Stimulated activated naive CD4-positive, alpha-beta T cell treated with Interleukin-2 at 50 U/mL for 16 hours (primary cell): Measurements from ENCODE around the gene ELOVL2.
"Not testable (repeated sequence)": the region's sequence is repeated elsewhere in the genome, so short reads cannot be mapped to it uniquely, and the experiment has no call there.

ENCODE experiments used
- DNase-seq: peaks from one replicate; lab custom pipeline; 2025; lab: John Stamatoyannopoulos, UW

Gene ELOVL2

DNA sequence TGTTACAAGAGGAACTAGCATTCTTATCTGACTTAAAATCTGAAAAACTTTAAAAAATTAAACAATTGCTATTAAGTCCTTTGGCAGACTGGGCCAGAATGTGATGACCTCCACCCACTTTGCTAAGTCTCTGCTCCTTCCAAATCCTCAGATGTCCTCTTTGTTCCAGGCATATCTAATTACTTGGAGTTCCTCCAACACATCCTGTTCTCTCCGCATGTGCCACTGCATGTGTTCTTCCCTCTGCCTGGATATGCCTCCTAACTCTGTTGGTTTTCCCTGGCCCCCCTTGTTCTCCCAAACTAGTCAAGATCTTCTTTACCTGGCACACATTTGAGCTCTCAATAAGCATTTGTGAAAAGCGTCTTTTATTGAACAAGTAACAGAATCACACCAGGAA, 23.1 kb downstream of the ELOVL2 start:
- DNase-seq: no peak

DNA sequence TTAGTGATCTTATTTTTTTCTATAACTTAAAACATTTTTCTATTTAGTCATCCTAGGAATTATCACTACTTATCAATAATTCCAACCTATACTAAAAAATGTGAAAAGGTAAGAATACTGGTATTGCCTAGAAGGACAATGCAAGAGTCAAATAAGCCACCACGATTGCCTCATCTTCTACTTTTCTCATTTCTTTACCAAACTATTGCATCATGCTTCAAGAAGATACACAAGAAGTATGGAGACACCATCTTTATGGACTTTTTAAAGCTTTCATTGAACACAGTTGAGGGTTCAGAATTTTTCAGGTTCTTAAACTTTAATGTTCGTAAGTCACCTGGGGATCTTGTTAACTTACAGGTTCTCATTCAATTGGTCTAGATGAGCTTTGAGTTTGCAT, 25.9 kb downstream of the ELOVL2 start:
- no peak for DNase-seq

DNA sequence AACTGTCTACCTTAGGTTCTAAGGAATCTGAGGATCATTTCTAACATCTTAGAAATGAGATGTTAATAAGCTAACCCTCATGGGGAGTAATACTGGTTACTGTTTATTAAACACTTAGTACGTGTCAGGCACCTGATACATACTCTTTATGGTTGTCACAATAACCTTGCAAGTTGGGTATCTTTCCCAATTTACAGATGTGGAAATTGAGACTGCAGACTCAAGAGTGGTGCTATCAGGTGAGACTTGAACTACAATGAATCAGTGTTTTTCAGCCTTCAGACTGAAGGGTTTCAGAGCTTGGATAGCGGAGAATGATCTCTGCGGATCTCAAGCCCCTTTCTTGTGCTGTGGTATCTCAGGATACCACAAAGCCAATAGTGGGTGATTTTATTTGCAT, 27.0 kb downstream of the ELOVL2 start:
- no peak for DNase-seq

DNA sequence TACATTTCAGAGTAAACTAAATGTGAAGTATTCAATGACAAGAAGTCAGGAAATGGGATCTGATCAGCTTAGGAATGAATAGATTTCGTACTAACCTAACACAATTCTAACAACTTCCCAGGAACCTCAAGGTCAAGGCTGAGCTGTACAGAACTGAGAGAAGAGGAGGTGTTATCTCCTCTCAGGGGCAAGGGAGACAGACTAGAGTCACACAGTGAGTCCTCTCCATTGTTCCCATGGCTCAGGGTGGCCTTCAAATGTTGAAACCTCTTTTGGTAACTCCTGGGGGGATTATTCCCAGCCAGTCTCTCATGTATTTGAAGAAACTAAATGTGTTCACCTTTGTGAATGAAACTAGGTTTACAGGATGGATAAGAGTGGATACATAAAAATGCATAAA, 27.7 kb downstream of the ELOVL2 start:
- no peak for DNase-seq

DNA sequence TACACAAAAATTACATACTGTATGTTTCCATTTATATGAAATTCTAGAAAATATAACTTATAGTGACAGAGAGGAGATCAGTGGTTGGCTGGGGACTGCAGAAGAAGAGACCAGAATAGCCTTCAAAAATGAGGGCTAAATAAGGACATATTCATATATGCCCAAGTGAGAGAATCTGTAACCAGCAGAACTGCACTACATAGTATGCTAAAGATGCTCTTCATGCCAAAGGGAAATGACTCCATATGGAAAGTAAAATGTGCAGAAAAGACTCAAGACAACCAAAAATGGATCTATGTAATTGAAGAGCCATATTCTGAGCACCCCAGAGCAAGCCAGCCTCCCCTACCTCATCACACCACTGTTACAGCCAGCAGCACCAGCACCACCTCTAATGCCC, 29.0 kb downstream of the ELOVL2 start:
- no peak for DNase-seq

DNA sequence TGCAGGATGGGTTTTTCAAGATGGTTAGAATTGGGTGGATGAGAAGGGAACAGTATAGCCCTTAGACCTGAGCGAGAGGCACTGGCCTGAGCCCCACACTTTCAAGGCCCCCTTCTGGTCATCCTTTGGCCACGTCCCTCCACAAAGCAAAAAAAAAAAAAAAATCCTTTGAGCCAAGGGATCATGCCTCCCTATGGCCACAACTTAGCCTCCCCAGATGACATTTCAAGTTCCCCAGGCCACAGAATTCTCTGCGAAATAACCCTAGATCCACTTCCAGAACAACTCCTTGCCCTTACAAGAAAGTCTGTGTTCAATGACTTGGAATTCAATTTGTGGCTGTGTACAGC, 30.4 kb downstream of the ELOVL2 start:
- DNase-seq: no peak

DNA sequence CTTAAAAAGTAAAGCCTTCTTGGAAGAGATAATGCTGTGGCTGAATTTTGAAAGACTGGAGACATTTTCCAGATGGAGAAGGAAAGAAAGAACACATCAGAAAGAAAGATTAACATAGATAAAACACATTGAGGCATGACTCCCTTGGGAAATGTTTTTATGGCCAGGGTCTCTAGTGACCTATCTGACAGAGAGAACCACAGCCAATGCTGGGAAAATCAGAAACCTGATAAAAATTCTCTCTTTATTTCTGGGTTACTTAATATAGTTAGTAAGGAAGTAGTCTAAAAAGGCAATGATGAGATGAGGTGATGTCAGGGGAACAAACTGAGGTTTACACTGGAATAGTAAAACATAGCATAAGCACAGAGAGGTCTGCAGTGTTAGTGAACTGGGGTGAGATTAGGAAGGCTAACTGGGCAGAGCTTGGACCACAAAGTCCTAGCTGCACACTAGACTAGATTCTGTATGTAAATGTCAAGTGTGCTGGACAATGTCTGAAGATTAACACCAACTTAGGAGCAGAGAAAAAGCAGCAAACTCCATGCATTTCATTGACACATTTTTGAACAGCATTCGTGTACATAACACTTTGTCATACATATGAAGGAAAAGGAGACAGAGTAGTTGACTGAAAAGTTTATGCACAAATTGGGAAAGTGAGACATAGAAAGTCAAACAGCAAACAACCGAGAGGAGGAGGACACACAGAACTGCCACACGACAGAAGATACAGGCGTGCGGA, 31.0 kb downstream of the ELOVL2 start:
- DNase-seq: no peak

DNA sequence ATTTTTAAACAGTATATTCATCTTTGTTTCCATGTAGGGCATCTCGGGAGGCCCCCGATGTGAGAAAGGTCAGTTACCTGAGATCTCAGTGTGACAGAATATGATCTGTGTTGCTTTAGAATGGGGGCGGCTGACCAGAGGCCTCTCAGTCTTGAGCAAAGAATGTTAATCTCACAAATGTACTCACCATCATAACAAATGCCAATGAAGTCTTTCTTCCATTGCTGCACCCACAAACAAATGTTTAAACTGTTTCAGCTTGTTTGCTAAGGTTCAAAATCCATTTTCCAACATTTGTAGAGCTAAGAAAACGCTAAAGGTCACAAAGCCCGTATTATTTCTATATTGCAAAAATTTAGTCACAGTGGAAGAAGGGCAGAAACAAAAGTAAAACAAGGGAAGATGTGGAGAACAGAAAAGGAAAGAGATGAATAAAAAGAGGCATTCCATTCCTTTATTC, 31.8 kb downstream of the ELOVL2 start:
- DNase-seq: no peak

DNA sequence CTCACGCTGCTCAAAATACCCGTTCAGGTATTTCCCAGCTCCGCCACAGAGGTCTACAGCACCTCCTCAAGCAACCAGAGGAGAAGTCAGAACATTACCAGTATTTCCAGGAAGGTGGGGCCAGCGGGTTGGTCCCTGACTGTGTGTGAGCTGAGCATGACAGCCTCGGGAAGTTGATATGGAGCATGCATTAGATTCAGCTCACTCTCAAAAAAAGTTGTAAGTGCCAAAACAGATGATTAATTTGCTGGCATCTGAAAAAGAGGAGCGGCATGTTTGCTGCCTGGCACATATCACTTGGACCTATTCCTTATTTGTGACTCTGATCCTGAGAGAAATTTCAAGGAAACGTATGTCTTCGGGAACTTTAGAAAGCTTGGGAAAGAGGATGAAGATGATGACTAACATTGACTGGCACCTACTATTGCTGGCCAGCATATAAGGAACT, 32.3 kb downstream of the ELOVL2 start:
- DNase-seq: no peak

DNA sequence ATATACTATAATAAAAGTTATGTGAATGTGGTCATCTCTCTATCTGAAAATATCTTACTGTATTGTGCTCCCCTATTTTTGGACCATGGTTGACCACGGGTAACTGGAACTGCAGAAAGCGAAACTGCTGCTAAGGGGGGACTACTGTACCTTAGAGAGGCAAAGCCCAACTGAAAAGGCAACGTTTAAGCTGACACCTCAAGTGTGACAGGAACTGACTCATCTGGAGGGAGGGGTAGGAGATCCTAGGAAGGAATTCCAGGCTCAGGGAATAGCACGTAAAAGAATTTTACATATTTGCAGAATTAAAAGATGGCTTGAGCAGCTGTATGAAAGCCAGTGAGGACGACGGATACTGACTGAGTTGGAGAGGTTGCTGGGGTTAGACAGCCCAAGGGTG, 34.8 kb downstream of the ELOVL2 start:
- DNase-seq: no peak

DNA sequence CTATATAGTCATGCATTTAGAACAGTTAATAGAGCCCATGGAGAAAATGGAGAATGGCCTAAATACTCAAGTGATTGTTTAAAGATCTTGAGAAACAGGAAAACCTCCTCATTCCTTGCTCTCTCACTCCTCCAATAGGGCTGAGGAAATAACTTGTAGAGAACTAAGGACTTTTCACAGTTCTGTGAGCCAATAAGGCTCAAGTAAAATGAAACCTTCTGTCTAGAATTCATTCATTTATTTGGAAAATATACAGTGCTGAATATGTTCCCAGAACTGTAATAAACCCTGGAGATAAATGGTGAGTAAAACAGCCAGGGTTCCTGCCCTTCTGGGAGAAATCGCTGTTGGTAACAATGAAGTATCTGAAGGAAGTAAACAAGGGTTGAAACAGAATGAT, 35.3 kb downstream of the ELOVL2 start:
- no peak for DNase-seq

DNA sequence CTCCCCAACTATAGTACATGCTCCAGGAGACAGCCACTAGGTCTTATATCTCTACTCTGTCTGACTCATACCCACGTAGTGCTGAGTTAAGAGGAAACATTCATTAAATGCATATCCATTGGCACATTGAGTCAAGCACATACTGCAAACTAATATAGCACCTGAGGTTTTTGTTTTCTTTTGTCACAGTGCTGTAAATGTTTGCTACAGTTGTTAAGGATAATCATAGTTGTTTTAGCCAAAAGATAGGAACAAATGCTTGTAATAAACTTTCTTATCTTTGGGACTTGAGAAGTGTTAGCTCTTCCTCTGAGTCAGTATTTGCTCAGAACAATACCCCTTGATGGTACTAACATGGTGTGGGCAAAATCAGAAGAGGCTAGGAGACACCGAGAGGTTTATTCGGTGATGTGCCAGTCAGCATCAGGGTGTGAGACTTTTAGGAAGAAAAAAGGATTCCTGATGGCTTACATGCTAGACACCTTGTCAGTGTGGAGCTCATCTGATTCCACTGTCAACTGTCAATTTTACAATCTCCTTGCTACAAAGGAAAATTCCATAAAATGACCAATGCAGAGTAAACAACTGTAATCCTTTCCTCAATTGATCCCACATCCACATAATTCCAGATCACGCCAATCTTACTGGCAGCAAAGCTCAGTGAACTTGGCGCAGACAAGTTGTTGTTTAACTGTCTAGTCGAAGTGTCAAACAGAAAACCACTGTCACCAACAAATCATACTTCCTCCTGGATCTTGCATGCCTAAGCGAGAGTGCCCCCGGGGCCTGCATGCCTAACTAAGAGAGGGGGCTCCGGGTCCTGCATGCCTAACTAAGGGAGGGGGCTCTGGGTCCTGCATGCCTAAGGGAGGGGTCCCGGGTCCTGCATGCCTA, 36.1 kb downstream of the ELOVL2 start:
- DNase-seq: no peak

DNA sequence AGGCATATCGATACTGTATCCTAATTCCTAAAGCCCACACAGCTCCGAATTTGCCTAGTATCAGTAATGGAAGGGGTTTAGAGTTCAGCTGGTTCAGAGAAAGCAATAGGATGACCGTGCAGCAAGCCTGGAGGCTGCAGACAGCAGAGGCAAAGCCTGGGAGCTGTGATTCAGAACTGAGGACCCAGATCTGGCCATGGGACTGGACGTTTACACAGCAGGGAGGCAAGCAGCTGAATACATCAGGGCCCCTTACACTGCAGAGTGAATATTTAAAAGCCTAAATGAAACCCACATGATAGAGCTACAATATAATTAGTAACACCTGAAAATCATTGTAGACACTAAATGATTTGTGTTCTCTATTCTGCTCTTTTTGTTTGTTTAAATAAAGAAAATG, 38.0 kb downstream of the ELOVL2 start:
- DNase-seq: no peak

DNA sequence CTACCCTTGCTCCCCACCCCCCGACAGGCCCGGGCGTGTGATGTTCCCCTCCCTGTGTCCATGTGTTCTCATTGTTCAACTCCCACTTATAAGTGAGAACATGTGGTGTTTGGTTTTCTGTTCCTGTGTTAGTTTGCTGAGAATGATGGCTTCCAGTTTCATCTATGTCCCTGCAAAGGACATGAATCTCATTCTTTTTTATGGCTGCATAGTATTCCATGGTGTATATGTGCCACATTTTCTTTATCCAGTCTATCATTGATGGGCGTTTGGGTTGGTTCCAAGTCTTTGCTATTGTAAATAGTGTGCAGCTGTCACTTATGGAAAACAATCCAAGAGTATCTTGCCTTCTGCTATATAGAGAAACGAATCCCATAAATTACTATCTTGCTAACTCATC, 40.8 kb downstream of the ELOVL2 start:
- not testable (repeated sequence) for DNase-seq

DNA sequence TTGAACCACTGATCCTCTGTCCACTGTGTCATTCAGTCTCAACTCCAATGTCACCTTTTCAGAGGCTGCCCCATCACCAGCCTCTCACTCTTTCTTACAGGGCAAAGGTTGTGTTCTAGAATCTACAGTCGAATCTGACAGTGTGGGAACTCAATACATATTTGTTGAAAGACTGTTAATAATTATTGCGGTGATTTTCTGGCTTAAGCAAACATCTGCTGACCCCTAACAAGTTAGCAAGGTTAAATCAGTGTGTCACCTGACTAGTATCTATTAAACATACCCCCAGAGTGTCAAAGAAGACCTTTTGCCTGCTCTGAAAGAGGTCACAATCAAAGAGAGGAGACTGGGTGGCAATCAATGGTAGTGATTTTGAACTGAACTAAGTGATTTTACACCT, 41.9 kb downstream of the ELOVL2 start:
- DNase-seq: no peak

DNA sequence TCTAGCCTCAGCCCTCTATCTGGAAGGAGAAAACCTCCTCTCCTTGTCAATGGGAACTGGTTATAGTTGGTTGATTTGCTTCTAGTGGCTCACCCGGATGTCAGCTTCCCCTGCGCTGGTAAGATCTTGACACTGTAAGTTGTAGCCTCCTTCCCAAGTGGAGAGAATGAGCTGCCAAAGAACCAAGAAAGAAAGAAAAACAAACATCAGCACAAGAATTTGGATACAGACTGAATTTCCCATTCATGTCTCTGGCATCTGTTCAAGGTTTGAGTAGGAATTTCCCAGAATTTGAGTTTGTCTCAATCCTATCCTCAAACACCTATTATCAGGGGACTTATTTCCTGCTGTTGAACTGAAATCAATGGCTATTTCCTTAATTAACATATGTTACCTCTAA, 44.1 kb downstream of the ELOVL2 start:
- no peak for DNase-seq

DNA sequence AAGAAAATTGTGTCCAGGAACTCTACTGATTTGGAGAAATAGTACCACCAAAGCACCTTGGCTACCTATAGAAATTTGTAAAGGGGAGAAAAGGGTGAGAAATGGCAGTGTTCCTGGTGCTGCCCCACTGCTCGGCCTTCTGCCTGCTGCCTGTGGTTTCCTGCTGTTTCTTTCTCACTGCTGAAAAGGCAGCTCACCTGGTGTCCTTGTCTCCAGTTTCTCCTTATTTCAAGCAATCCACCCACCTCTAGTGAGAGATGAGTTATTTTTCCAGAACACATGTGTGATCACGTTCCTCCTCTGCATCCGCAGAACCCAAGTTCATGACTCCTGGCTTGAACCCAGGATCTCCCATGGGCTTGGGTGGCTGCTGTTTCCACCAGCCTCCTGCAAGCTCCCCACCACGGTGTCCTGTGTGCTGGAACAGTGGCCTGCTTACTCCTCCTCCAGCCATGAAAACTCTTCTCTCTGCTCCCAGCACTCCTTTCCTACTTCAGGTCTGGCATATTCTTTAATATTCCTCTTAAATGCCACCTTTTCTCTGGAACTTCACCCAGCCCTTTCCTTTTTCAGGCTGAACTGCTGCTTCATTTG, 48.9 kb downstream of the ELOVL2 start:
- DNase-seq: no peak

DNA sequence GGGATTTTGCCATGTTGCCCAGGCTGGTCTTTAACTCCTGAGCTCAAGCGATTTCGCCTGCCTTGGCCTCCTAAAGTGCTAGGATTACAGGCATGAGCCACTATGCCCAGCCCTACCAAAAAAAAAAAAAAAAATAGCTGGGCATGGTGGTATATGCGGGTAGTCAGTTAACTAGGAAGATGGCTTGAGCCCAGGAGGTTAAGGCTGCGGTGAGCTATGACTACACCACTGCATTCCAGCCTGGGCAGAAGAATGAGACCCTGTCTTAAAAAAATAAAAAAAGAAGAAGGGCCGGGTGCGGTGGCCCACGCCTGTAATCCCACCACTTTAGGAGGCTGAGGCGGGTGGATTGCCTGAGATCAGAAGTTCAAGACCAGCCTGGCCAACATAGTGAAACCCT, 50.2 kb downstream of the ELOVL2 start:
- no peak for DNase-seq

DNA sequence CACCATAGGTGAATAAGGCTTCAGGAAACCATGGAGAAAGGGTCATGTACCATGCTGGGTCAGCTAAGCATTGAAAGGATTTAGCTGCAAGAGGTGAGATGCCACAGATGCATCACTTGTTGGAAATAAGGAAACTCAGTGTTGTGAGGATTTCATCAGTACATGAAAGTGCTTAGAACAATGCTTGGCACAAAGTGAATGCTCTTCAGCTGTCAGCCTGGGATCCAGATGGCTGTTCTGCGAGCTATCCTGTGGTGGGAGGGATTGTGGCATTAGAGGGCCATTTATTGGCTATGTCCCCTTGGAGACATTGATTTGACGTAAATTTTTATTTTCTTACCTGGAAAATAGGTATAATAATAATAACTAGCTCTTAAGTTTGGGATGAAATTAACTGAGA, 53.0 kb downstream of the ELOVL2 start:
- DNase-seq: no peak

DNA sequence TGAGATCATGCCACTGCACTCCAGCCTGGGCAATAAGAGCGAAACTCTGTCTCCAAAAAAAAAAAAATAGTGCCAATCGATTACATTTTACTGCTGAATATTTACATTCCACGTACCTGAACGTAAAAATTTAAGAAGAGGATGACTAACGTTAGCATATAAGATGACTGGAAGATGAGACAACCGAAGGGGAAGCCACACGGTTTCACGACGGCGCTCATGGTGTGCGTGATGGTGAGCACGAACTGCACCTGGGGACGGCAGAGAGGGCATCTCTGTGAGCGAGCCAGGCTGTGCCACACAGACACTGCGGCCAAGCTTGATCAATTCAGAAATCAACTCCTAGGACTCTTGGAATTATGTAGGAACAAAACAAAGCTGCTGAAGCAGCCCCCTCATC, 54.5 kb downstream of the ELOVL2 start:
- no peak for DNase-seq

DNA sequence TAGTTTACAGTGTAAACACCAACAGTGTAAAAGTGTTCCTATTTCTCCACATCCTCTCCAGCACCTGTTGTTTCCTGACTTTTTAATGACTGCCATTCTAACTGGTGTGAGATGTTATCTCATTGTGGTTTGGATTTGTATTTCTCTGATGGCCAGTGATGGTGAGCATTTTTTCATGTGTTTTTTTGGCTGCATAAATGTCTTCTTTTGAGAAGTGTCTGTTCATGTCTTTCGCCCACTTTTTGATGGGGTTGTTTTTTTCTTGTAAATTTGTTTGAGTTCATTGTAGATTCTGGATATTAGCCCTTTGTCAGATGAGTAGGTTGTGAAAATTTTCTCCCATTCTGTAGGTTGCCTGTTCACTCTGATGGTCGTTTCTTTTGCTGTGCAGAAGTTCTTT, 59.1 kb downstream of the ELOVL2 start:
- not testable (repeated sequence) for DNase-seq

DNA sequence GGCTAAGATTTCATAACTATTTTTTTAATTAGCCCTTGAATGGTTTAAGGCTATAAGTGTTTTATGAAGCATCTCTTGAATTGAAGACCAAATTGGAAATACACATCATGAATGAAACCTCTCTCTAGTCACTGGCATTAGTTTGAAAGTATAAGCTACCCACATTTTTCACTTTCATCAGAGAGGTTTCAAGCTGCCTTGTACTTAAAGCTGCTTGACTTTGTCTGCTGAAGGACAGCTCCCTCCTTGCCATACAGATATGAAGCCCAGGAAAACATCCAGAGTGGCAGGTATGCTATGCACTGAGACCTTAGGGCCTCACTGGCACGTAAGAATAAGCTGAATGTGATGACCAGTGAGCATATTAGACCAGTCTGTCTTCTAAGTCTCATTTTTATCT, 62.7 kb downstream of the ELOVL2 start:
- no peak for DNase-seq

DNA sequence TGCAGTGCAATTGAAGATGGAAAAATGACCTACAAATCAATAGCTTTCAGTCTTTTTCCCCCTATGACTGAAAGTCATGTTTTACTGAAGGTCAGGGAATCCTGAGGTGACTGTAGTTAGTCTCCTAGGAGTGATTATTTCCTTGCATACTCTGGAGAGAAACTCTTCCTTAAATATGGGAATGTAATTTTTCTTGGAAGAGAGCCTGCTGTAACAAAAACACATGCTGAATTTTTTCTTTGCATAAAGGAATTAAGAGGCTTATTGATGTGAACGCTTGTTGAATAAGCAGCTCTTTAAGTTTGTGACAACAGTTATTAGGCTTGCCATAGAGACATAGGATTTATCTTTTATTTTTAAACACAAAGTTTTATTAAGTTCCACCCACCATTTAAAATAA, 64.5 kb downstream of the ELOVL2 start:
- DNase-seq: no peak
